Lung (tissue), 12 donors: ENCODE data around the gene PET100. TPM values are rescaled to one million over a fixed set of nuclear protein-coding genes. Genes with fewer than 3 reads are reported as not detected.

ENCODE experiments used
- ATAC-seq: fragments of 200-7000 bp; cut with Tn5 transposase; one replicate; pipeline ENCODE4 v1.9.1; 2020; ENCODE audit warnings: moderate number of reproducible peaks; ENCODE audit not compliant: insufficient read depth, low FRiP score
- DNase-seq, 3 donors: peaks; one replicate each; pipeline ENCODE4 v3.0.0-alpha.2; 2013 to 2017
- H3K27ac ChIP-seq, 2 donors: one replicate each; pipeline ENCODE4 v1.5.1; 2013; ENCODE audit warnings: mild to moderate bottlenecking in 2 of 2, moderate library complexity in 2 of 2, control low read depth in 1 of 2, inconsistent platforms in 1 of 2, low read depth in 1 of 2, low read length in 1 of 2
- H3K27me3 ChIP-seq, 3 donors: one replicate each; pipeline ENCODE4 v1.5.1; 2013; ENCODE audit warnings: low read length in 2 of 3; ENCODE audit not compliant: control insufficient read depth in 3 of 3, insufficient read depth in 3 of 3
- H3K36me3 ChIP-seq, 4 donors: one replicate each; pipeline ENCODE4 v1.5.1; 2013; ENCODE audit warnings: low read length in 4 of 4, mild to moderate bottlenecking in 1 of 4, moderate library complexity in 1 of 4; ENCODE audit not compliant: control insufficient read depth in 4 of 4, insufficient read depth in 4 of 4
- H3K4me1 ChIP-seq, 5 donors: one replicate each; pipeline ENCODE4 v1.5.1; 2013; ENCODE audit warnings: low read length in 5 of 5, mild to moderate bottlenecking in 2 of 5, moderate library complexity in 1 of 5; ENCODE audit not compliant: control insufficient read depth in 5 of 5, insufficient read depth in 5 of 5
- H3K4me3 ChIP-seq: one replicate; pipeline ENCODE4 v1.5.1; 2013; ENCODE audit warnings: mild to moderate bottlenecking, control low read depth, moderate library complexity
- H3K9ac ChIP-seq, 2 donors: one replicate each; pipeline ENCODE4 v1.5.1; 2013; ENCODE audit warnings: low read length in 2 of 2, control low read depth in 1 of 2; ENCODE audit not compliant: insufficient read depth in 1 of 2
- H3K9me3 ChIP-seq, 4 donors: one replicate each; pipeline ENCODE4 v1.5.1; 2013; ENCODE audit warnings: low read length in 3 of 4, mild to moderate bottlenecking in 1 of 4, moderate library complexity in 1 of 4; ENCODE audit not compliant: control insufficient read depth in 4 of 4, insufficient read depth in 3 of 4
- CTCF ChIP-seq: IDR thresholded peaks from 2 replicates; pipeline ENCODE4 v1.5.1; 2012; ENCODE audit warnings: mild to moderate bottlenecking; ENCODE audit errors: control extremely low read depth, extremely low read depth
- WGBS, 2 donors: extraction: QIAGEN DNeasy Blood & Tissue Kit; methylation state at CpG; one replicate each; pipeline ENCODE4 v1.1.7; 2013; 5-methylcytosine and 5-hydroxymethylcytosine counted together
- polyA plus RNA-seq, 2 donors: library from polyadenylated mRNA; stranded (reverse); fragments of 200-250 nt; gene quantifications; one replicate each; pipeline ENCODE4 v1.2.1, GENCODE V29; 2013
- total RNA-seq, 2 donors: library from RNA; depleted of rRNA in 1 of 2; stranded (reverse); fragments of >200 nt in 1 of 2; gene quantifications; one replicate each; pipeline ENCODE4 v1.2.1, GENCODE V29; 2014 to 2021
- donor health status: control.
- donor health status: control.
- donor health status: Bipolar disorder and iron deficiency.
- donor health status: healthy.
- donor health status: DM: yes; HTN: yes; CAD: no.

PET100 gene
- total and polyA plus RNA-seq, 4 donors, result 26.9 to 383 (median 88.1) TPM

- H3K27me3 ChIP-seq, result no peaks in the 10 kb centered on the region
- 92 to 95% methylated on average over 70 to 81 of the region's 81 CpGs for WGBS, 2 donors
- no peak for DNase-seq
Measured at GRCh38 chr19:7612282-7613274, 17.0 kb upstream of the PET100 start.

GRCh38 chr19:7614859-7615741 is 14.5 kb upstream of the PET100 start:
- no peak for ATAC-seq
- no peak overlapping the region for H3K4me3 ChIP-seq
- H3K36me3 ChIP-seq, result peaks cover 0 to 44% (median 2%) of the 10 kb centered on the region in 4 donors
- H3K9ac ChIP-seq, result no peak overlapping the region
- no peak for DNase-seq
- no peaks in the 10 kb centered on the region for H3K9me3 ChIP-seq
- peaks cover 0 to 10% (median 4%) of the 10 kb centered on the region in 5 donors for H3K4me1 ChIP-seq
- no peak for TF ChIP-seq CTCF
- H3K27ac ChIP-seq, result no peak overlapping the region
- H3K27me3 ChIP-seq, result no peaks in the 10 kb centered on the region
- WGBS, 2 donors, result 81 to 86% methylated on average over 44 to 59 of the region's 59 CpGs

More at GRCh38 chr19:7612282-7613274, 17.0 kb upstream of the PET100 start:
- H3K4me3 ChIP-seq, result no peak overlapping the region
- H3K4me1 ChIP-seq, result peaks cover 0 to 3% (median 0%) of the 10 kb centered on the region in 5 donors
- H3K36me3 ChIP-seq, result peaks cover 0 to 23% (median 0%) of the 10 kb centered on the region in 4 donors
- H3K27ac ChIP-seq, result no peak overlapping the region
- no peak for ATAC-seq
- H3K9me3 ChIP-seq, result no peaks in the 10 kb centered on the region
- no peak overlapping the region for H3K9ac ChIP-seq
- TF ChIP-seq CTCF, result no peak

- Histone ChIP-seq H3K36me3 (peaks cover 6 to 57% (median 14%) of the 10 kb centered on the region in 4 donors), H3K9me3 (no peaks in the 10 kb centered on the region), H3K9ac (no peak overlapping the region), H3K4me3 (no peak overlapping the region), H3K4me1 (peaks cover 0 to 10% (median 4%) of the 10 kb centered on the region in 5 donors), H3K27me3 (no peaks in the 10 kb centered on the region), H3K27ac (peak overlapping the region in 1 of 2 donors; percentile 82)
- WGBS, 2 donors, result 92 to 95% methylated on average over 12 of the region's 12 CpGs
- ATAC-seq (no peak), DNase-seq (no peak)
- TF ChIP-seq CTCF, result no peak
Measured at GRCh38 chr19:7617172-7617571, 12.4 kb upstream of the PET100 start.
